NCI-H1092 treated with DMSO at 0.1 percent for 48 hours (cell line): Measurements from ENCODE around the gene DNMT3L.
"Not testable (repeated sequence)": the region's sequence is repeated elsewhere in the genome, so short reads cannot be mapped to it uniquely, and the experiment has no call there.

Experiments used
- DNase-seq: peaks from one replicate; lab custom pipeline; 2025; lab: John Stamatoyannopoulos, UW

DNMT3L gene

DNA sequence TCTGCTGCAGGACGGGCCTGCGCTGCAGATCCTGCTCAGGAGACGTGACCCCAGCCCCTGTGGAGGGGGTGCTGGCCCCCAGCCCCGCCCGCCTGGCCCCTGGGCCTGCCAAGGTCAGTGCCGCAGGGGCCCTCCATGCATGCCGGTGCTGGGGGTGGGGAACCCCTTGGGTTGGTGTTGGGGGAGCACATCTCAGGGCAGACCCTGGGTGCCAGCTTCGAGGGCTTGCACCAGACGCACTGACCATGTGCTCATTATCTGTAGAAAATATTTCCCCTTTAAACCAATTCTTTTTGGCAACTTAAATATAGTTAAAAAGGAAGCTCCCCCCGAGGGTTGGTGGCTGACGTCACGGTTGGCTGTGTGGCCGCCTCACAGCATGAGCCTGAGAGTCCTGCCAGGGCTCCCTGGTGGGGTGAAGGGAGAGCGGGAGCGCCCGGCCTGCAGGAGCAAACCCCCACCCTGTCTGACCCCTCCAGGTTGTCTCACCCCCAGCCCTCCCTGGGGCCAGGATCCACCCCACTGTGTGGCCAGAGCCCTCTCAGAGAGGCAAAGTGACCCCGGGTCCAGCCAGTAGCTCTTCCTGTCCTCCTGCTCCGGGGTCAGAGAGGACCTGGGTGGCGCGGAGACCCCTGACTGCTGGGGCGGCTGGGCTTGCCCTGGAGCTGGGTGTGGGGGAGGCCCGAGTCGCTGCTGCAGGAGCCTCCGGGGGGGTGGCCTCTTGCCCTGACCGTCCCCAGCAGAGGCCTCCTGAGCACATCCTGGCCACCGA, 32.9 kb upstream of the DNMT3L start:
- DNase-seq: peak; percentile 27

DNA sequence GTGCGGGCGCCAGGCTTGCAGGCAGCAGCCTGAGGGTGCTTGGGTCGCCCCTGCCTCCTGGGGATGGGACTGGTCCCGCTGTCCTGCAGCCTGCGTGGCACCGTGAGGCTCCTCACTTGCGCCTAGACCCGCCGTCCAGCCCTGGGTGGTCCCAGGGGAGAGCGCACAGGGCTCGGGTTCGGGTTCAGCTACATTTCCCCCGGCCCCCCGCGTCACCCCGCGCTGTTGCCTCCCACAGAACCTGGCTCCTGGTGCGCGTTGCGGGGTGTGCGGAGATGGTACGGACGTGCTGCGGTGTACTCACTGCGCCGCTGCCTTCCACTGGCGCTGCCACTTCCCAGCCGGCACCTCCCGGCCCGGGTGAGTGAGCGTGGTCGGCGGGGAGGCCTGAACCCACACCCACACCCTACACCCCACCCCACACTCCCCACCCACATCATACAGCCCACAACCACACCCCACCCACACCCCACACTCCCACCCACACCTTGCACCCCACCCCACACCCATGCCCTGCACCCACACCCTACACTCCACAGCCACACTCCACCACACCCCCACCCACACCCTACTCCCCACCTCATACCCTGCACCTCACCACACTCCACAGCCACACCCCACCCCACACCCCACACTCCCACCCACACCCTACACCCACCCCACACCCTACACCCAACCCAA, 32.0 kb upstream of the DNMT3L start:
- no peak for DNase-seq

DNA sequence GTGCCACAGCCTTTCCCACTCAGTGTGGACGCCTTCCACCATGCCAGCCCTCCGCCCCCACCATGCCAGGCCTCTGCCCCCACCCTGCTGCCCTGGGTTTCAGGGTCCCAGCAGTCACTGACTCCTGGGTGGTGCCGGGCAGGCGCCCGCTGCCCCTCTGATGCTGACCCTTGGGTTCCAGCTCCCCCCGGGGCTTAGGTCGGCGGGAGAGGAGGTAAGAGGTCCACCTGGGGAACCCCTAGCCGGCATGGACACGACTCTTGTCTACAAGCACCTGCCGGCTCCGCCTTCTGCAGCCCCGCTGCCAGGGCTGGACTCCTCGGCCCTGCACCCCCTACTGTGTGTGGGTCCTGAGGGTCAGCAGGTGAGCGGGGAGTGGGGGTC, 31.1 kb upstream of the DNMT3L start:
- no peak for DNase-seq

DNA sequence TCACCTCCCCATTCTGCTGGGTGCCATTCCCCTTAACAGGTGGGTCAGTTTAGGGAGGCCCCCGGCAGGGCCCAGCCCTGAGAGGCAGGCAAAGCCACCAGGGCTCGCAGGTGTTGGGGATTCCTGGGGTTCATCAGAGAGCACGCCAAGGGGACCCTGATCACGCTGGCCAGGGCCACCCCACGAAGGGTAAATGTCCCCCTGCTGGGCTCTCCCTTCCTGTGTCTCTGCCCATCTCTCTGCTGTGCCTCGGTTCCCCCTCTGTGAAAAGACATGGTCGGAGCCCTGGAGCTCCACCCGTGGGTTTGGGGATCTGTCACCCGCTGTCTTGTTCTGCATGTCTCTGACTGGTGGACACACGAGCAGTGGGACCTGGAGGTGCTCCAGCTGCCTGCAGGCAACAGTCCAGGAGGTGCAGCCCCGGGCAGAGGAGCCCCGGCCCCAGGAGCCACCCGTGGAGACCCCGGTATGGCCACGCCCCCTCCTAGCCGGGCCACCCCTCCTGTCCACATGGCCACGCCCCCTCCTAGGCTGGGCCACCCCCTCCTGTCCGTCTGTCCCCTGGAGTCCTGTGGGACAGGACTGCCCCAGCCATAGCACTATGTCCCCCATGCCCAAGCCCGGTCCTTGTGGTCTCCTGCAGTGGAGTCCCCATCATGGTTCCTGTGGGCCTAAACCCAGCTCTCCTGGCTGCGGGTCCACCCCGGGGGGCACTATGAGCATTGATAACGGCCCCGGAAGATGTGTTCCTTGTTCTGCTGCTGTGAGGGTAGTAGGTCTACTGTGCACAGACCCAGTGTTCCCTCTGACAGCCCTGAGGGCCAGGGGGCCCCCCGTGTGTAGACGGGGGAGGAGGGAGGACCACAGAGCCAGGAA, 30.5 kb upstream of the DNMT3L start:
- no peak for DNase-seq

DNA sequence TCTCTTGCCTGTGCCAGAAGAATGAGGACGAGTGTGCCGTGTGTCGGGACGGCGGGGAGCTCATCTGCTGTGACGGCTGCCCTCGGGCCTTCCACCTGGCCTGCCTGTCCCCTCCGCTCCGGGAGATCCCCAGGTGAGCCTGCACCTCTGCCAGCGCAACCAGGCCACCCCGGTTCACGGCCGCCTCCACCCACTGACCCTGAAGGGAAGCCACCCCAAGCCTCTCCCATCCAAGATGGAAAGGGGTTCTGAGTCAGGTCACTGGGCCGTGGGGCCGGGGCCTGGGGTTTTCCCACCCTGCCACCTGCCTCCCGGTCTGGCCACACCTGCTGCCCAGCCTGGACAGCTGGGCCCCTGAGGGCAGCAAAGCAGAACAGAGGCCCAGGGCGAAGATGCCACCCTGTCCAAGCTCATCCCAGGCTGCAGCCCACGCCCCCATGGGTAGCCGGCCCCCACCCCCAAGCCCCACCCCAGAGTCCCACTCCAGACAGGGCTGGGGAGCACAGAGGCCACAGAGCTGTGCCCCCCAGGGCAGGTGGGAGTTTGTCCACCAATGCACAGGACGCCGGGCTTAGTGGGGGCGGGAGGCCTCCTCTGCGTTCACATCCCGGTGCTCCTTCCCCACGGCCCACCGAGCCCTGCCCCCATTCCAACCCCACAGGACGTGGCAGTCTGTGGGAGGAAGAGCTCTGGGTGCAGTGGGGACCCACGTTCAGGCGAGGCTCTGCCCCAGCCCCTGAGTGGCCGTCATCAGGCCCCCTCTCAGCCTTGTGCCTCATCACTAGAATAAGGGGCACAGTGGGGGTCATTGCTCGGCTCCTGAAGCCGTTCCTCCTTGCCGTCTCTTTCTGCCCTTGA, 29.6 kb upstream of the DNMT3L start:
- DNase-seq: no peak

DNA sequence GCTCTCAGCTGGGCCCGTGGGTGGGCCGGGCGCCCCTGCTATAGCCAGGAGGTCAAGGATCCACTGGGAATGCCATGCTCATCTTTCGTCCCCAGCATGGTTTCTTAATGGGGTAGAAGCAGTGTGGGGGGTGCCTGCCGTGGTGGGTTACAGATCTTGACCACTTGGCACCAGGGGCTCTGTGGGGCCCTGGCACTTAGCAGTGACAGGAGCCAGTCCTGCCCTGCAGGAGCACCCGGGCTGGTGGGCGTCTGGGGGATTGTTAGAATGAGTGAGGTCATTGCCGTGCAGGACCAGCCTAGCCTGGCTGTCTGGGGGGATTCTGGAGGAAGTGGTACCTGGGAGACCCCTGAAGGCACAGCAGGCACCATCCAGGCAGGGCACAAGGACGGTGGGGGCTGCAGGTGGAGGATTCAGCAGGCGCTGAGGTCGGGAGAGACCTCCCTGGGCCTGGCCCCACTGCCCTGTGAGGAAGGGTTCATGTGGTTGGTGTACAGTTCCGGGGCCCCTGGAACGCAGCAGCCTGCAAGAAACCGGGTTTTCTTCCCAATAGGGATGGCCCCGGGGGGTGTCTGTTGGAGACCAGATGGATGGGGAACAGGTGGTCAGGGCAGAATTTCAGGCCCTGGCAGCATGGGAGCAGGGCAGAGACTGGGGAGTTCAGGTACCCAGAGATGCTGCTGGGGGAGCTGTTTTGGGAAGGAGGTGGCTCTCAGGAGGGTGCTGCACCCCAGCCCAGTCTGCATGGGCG, 28.8 kb upstream of the DNMT3L start:
- DNase-seq: no peak

DNA sequence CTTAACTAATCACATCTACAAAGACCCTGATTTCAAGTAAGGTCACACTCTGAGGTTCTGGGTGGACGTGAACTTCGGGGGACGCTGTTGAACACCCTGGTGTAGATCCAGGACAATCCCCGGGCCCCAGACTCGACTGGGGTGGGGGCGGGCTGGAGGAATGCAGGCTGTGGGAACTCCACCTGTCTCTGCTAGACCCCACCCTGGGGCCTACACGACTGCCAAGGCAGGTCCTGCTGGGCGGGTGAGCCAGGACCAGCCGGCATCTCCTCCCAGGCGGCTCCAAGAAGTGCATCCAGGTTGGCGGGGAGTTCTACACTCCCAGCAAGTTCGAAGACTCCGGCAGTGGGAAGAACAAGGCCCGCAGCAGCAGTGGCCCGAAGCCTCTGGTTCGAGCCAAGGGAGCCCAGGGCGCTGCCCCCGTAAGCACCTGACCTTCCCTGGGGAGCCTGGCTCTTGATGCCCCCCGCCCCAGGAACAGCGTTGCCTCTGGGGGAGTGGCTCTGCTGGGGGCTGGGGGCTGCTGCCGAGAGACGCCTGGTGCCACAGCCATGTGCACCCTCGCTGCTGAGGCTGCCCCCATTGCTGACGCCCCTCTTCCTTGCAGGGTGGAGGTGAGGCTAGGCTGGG, 27.8 kb upstream of the DNMT3L start:
- DNase-seq: no peak

DNA sequence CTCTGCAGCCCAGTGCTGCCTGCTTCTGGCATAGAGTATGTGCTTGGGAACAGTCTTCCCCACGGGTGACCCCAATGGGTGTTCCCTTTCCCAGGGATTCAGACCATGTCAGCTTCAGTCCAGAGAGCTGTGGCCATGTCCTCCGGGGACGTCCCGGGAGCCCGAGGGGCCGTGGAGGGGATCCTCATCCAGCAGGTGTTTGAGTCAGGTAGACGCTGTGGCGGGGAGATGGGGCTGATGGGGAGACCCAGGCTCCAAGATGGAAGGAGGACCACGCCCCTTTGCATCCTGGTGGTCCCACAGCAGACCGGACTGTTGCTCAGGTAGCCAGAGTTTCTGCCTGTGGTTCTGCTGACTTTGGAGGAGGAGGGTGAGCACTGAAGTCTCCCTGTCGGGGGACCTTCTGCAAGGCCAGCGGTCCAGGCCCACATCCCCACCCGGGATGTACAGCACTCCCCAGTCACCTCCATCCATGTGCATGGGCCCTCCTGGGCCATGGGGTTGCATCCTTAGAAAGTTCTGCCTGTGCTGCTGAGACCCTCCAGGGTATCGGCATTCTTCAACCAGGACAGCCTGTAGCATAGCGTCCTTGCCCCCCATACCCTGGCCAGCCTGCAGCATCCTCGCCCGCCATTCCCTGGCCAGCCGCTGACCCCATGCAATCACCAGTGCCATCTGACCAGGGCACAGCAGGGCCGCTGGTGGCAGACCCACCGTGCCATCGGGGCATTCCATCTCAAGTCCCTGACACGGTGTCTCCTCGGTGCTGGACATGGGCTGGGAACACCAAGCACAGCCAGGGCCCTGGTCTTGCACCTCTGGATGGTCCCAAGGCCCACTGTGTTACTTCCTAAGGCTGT, 26.8 kb upstream of the DNMT3L start:
- DNase-seq: no peak

DNA sequence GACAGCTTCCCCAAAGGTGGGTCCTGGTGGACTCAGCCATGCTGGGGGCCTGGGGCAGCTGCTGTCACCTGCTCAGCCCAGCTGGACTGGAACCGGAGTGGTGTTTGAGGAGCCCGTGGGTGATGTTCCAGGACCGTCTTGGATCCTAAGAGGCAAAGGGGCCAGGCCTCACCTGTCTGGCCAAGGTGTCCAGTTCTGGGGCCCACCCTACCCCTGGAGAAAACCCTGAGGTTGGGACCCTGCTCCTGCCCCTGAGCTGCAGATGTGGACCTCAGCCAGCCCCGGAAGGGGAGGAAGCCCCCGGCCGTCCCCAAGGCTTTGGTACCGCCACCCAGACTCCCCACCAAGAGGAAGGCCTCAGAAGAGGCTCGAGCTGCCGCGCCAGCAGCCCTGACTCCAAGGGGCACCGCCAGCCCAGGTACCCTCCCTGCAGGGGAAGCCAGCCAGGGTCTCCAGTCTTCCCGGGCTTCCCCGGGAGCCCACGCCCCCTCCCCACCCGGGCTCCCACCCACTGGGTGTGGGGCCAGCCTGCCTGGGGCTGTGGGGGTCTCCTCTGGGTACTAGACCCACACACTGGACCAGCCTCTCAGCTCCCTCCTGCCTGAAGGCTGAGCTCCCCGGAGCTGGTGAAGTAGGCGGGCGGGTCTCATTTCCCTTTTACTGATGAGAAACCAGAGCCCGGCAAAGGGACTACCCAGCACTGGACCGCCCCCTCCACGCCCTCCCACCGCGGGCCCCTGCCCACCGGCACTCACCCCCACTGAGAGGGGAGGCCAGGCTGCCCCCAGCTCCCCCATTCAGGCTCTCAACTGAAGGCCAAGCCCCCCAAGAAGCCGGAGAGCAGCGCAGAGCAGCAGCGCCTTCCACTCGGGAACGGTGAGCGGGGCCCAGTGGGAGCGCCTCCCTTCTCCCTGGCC, 25.3 kb upstream of the DNMT3L start:
- no peak for DNase-seq

DNA sequence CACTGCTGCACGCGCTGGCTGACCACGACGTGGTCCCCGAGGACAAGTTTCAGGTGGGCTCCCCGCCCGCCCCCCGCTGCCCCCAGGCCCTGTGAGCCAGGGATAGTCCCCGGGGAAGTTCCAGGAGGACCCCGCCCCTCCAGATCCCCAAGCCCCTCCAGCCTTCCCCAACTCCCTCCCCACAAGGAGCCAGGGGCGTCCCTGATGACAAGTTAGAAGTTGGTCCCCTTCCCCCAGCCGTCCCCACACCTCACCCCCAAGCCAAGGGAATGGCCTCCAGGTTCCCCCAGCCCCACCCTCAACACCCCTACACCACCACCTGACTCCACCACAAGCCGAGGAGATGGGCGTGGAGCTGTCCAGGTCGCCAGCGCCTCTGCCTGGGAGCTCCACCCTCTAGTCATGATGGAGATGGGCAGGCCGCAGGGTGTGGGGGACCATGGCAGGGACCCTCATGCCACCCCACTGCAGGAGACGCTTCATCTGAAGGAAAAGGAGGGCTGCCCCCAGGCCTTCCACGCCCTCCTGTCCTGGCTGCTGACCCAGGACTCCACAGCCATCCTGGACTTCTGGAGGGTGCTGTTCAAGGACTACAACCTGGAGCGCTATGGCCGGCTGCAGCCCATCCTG, 24.5 kb upstream of the DNMT3L start:
- no peak for DNase-seq

DNA sequence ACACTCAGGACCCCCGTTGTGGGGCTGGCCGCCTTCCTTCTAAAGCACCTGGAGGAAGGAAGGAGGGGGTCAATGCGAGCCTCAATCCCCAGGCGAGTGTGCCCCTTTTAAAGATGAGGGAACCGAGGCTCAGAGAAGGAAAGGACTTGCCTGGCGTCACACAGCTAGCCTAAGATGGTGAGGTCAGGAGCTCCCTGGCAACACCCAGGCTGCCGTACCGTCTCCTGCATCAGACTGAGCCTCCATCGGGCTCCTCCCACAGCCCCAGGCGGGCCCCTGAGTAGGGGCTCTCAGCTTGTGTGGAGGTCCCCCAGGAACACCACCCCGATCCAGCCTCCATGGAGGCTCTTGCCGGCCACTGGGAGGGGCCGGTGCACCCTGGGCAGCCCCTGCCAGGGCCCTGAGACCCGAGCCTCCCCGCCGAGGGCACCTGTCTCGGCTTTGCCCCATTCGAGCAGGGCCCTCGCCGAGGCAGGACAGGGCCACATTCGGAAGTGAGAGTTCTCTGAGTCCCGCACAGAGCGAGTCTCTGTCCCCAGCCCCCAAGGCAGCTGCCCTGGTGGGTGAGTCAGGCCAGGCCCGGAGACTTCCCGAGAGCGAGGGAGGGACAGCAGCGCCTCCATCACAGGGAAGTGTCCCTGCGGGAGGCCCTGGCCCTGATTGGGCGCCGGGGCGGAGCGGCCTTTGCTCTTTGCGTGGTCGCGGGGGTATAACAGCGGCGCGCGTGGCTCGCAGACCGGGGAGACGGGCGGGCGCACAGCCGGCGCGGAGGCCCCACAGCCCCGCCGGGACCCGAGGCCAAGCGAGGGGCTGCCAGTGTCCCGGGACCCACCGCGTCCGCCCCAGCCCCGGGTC, 23.7 kb upstream of the DNMT3L start, which contains the start of gene AIRE:
AIRE (plus strand) TSS at position 739 of the 855 bp plus-strand sequence. CDS start 131 bp downstream, outside the sequence.
- no peak for DNase-seq

DNA sequence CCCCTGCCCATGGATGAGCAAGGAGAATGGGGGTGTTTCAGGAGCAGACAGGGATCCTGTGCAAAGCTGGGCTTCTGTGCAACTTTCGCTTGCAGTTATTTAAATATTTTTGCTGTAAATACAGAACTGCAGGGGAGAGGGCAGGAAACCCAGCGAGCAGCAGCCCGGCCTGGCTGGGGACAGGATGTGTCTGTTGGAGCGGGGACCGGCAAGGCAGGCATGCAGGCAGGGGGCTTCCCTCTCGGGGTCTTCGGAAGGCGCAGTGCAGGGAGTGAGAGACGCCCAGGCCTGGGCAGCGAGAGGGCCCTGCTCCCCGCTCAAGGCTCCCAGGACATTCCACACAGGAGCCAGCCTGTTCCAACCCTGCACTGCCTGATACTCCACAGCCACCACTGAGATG, 22.3 kb upstream of the DNMT3L start:
- DNase-seq: no peak

DNA sequence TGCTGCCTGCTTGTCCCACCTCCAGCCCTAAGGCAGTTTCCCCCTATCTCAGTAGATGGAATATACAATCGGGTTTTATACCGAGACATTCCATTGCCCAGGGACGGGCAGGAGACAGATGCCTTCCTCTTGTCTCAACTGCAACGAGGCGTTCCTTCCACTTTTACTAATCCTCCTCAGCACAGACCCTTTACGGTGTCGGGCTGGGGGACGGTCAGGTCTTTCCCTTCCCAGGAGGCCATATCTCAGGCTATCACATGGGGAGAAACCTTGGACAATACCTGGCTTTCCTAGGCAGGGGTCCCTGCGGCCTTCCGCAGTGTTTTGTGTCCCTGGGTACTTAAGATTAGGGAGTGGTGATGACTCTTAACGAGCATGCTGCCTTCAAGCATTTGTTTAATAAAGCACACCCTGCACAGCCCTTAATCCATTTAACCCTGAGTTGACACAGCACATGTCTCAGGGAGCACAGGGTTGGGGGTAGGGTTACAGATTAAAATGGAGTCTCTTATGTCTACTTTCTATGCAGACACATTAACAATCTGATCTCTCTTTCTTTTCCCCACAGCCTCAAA, 21.6 kb upstream of the DNMT3L start:
- DNase-seq: not testable (repeated sequence)

DNA sequence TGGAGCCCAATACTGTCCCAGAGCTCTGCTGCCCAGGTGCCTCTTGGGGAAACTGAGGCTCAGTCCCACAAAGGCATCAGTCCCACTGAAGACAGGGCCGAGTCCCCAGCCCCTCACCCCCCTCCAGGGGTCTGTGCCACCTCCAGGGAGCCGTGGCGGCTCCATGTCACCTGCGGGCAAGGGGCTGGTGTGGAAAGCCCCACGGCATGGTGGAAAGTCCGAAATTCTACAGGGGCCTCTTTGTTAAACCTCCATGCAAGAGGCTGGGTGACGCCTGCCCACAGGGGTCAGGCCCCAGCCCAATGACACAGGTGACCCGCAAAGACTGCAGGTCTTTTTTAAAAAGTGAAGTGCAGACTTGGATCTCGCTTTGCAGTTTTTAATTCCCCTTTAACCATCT, 20.7 kb upstream of the DNMT3L start:
- no peak for DNase-seq

DNA sequence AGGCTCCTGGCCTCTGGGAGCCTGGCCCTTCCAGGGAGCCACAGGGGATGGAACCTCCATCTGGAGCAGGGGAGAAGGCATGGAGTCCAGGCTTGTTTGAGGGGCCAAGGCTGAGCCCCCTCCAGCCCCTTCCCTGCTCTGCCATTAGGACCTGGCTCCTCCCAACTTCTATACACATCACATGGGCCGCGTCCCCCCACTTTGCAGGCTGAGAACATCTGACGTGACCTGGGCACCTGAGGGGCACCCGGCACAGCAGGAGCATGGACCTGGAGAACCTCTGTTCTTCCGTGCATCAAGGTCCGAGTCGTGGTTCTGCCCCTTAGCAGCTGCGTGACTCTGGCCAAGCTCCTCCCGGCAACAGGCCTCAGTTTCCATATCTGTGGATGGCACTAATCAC, 20.1 kb upstream of the DNMT3L start:
- DNase-seq: no peak
